GM18517 (cell line): ENCODE results near the gene AP2B1.
"Not testable (repeated sequence)": the region's sequence is repeated elsewhere in the genome, so short reads cannot be mapped to it uniquely, and the experiment has no call there.

ENCODE experiments used
- ATAC-seq: cut with Tn5 transposase; IDR thresholded peaks from one replicate; pipeline ENCODE4 v1.9.1; 2021; ENCODE audit warnings: mild to moderate bottlenecking, moderate library complexity; ENCODE audit not compliant: unreplicated experiment

The AP2B1 gene

GRCh38 chr17:35575759-35576158 lies 11.4 kb upstream of the AP2B1 start:
- ATAC-seq, result no peak

- ATAC-seq, result no peak
Observed at GRCh38 chr17:35577830-35578196, 9.3 kb upstream of the AP2B1 start.

DNA sequence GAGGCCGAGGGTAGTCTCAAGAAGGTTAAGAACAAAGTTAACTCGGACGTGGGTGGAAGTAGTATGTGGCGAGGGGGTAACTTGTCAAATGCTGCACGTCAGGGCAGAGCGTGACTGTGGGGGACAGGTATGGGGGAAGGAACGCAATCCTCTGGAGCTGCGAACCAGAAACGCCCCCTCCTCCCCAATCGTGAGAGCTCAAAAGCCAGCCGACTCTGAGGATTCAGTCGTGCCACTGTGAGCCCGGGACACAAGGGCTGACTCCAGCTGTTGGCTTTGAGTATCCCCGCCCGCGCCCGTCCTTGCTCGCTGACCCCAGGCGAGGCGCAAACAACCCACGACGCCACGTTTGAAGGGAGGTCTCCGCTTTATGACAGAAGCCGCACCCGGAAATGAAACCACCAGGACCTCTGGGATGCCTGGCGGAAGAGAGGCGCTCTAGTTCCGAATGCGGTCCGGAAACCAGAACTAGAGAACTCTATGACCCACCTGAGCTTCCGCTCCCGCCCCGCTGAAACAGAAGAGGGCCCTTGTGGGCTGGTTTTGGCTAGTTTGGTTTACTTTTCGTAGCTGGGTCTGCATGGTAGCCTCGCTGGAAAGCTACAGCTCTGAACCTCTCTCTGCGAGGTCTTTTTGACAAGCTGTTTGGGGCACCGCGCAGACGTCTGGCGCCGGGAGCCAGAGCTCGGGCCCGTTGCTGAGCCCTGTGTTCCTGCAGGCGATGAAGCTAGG lies 8.8 kb upstream of the AP2B1 start, which contains the start of gene PEX12:
Gene PEX12 (minus strand): TSS at position 375 of the 732 bp plus-strand sequence. CDS start 550 bp downstream, outside the sequence.
- peak; percentile 82 for ATAC-seq

DNA sequence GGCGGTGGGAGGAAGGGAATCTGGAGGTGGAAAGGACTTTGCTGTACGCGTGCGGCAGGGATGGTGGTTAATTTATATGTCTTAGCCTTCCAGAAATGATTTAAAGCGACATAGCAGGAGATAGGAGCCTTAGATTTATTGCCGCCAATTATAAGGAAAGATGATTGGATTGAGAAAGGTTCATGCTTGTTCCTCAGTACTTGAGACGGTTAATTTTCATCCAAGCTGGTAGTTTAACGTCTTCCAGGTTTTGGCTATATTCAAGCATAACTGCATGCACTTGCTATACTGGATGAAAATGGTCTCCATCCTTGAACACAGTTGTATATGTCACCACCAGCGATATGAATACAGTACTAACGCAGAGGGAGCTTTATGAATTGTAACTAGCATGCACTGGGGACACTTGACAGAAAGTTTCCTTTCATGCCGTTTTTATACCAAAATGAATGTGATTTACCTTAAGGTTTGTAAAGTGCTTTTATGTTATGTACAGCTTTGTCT lies 8.1 kb upstream of the AP2B1 start:
- ATAC-seq, result no peak

- ATAC-seq, result no peak
Observed at GRCh38 chr17:35584061-35584460, 3.1 kb upstream of the AP2B1 start.

- ATAC-seq, result no peak
Observed at GRCh38 chr17:35586569-35587073, 501 bp upstream of the AP2B1 start.

DNA sequence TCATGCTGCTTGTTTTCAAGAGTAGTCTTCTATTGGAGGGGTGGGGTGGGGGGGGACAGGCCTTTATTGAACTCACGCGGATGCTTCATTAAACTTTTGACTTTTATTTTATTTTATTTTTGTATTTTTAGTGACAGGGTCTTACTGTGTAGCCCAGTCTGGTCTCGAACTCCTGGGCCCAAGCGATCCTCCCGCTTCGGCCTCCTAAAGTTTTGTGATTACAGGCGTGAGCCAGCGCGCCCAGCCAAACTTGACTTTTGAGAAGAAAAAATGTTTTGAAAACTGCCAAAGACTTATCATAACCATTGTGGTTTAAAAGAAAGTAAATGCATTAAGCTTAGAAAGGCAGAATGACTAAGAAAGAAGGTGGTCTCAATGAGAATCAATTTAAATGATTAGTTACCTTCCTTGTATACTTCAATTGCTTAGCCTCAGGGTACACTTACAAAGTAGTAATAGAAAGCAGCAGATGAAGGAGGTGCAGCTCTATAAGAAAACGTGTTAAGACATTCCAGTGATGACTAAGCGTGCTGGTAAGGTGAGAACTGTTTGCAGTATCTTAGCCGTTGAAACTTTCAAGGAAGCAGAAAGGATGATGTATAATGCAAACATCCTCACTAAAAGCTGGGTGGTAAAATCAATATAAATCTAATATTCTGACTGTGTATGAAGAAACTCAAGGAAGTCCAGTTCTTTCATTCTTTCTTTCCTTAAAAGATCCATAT lies 1.2 kb downstream of the AP2B1 start:
- ATAC-seq, result no peak

DNA sequence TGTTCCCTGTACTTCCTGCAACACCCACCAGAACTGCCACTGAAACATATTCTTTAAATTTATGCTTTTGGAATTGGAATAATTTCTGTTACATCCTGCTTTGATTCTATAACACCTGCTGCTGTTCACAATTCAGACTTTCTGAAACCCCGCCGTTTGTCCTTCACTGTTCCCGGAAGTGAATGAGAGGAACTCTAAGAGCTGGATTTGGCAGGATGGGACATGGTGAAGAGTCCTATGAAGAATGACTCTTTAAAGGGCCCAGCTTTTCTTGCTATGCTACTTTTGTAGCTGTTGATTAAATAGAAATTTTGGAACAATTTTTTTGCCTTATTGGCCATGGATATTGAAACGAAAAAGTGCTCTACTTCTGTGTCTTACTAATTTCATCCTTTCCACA lies 8.9 kb downstream of the AP2B1 start:
- no peak for ATAC-seq

DNA sequence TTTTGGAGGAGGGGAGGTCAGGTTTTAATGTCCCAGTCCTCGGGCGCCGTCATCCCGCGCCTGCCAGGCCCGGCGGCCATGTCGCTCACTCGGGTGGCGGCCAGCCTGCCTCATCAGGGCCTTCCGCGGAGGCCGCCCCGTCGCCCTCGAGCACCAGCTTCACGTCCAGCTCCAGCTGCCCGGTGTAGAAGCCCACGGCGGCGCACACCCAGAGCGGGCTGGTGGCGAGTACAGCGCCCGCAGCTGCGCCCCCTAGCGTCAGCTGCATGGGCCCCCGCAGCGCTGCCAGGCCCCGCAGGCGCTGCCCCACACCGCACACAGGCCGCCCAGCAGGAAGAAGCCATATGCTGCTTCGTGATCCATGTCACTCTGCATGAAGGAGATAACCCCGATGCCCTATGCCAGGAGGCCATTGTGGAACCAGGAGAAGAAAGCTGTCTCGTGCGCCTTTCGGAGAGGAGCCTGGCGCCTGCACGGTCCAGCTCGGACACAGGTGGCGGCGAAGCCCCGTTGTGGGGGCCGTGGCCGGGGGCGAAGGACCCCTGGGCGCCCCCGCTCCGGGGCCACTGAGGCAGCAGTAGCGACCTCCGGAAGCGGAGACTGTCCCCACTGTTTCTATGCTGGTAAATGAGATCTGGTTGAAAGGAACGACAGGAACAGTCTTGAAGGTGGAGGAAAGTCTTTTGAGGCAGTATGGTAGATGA lies 9.6 kb downstream of the AP2B1 start:
- no peak for ATAC-seq

DNA sequence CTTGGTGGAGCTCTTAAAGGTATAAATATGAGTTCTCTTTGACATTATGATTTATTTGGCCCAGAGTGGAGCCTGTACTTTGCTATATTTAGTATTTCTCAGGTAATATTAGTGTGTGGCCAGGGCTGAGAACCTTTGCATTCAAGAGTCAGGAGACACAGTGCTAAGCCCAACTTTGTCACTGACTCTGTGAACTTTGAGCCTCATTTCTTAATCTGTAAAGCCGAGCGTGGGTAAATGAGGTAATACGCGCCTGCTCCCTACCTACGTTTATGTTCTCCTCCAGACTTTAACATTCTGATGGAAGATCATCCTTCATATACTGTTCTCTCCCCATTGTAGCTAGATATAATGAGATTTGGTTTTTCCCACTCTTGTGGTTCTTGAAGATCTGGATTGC lies 10.5 kb downstream of the AP2B1 start:
- ATAC-seq, result no peak

- ATAC-seq, result no peak
Observed at GRCh38 chr17:35603674-35604073, 16.6 kb downstream of the AP2B1 start.

- ATAC-seq, result no peak
Observed at GRCh38 chr17:35605678-35606077, 18.6 kb downstream of the AP2B1 start.

DNA sequence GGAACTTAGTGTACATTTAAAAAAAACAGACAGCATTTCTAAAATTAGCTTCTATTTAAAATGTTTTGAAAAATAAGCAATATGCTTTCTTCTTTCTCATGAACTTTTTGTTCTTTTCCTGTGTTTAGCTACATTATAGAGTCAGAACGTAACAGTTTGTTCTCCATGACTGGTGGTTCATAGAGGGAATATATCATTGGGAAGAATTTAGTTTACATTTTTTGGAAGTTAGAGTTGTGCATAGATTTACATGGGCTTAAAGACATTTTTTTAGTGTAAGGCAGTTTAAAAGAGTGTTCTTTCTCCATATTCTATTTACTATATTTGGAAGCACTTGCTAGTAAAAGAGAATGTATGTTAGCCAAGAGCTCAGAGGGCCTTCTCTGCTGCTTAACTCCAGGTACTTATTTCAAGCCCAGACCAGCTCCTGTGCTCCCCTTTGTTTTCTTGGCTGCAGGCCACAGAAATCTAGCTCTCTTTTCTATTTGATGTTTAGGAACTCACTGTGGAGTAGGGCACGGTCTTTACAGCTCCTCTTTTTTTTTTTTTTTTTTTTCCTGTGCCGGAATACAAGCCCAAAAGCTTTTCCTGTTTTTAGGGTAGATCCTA lies 20.2 kb downstream of the AP2B1 start:
- ATAC-seq, result no peak

DNA sequence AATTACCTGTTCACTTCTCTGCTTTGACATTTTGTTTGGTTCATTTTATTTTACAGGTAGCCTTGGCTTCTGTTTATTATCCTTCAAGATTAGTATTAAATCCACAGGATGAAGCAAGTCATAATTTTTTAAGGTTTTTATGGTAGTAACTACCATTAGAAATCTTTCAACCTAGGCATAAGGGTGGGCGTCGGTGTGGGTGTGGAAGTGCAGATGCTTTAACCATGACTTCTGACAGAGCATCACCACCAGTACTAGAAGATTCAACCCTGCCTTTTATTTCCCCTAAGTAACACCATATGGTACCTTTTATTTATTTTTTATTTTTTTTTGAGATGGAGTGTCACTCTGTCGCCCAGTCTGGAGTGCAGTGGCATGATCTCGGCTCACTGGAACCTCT lies 22.7 kb downstream of the AP2B1 start:
- no peak for ATAC-seq

- not testable (repeated sequence) for ATAC-seq
Observed at GRCh38 chr17:35610746-35611145, 23.6 kb downstream of the AP2B1 start.

DNA sequence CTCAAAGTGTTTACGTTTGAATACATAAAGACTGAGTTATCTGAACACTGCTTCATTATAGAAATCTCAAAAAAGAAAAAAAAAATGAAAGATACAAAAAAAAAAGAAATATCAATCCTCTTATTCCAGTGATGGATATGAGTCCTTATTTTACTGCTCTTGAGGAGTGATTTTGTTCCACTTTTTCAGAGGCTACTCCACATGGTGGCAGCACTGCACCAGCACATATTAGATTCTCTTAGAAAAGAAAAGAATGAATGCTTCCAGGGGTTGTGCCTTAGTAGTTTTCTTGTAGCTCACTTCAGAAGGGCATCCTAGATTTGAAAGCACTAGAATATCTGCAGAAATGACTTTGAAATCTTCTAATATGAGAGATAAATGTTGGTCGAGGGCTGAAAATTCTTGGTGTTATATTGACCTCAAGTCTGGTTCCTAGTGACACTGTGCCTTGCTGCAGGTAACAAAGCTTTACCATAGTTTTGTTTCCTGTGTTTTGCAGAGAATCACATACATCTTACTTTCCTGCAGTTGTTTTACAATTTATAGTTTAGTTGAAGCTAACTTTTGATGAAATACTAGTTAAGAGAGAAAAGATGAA lies 25.9 kb downstream of the AP2B1 start:
- ATAC-seq, result no peak

GRCh38 chr17:35614810-35615209 lies 27.7 kb downstream of the AP2B1 start:
- no peak for ATAC-seq

- ATAC-seq, result no peak
Observed at GRCh38 chr17:35616536-35616935, 29.4 kb downstream of the AP2B1 start.

DNA sequence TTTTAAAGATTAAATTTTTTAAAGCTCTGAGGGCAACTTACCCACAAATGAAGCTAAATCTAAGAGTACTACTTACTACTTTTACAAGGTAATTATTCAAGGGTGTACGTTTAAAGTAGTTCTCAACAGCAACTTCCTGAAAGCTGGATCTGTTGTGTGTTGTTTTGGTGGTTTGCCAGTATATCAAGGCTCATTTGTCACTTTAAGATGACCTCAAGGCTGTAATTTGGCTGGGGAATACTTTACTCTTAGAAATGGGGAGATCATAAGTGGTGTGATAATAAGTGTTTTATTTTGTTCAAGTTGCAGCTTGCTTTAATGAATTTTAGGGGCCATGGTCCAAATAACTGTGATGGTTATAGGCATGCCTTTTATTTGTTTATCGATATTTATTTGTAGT lies 30.4 kb downstream of the AP2B1 start:
- ATAC-seq, result no peak

GRCh38 chr17:35618628-35619027 lies 31.5 kb downstream of the AP2B1 start:
- ATAC-seq, result no peak

DNA sequence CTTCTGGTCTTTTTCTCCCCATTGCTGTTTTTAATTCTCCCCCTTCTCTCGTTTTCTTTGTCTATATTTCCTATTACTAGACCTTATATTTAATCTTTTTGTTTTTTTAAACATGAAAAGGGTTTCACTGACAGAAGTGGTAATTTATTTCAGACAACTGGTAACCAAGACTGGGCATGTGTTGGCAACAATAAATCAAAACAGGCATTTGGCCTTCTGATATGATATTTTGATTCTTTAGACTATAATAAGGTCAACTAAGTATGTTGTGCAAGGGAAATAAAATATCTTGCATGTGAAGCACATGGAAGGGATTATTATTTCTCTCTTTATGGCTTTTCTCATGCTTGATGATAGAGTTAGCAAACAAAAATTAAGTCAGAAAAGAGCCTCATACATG lies 34.6 kb downstream of the AP2B1 start:
- no peak for ATAC-seq
